Femur (tissue), 1 donor: ENCODE measurements around the gene SELENBP1.
A peak's percentile ranks its signal among the peaks of the same experiment; 100 is the strongest.
"Not testable (repeated sequence)": the region's sequence is repeated elsewhere in the genome, so short reads cannot be mapped to it uniquely, and the experiment has no call there.

Source experiments
- DNase-seq: peaks from one replicate; pipeline ENCODE4 v3.0.0-alpha.2; 2017

The SELENBP1 gene

DNA sequence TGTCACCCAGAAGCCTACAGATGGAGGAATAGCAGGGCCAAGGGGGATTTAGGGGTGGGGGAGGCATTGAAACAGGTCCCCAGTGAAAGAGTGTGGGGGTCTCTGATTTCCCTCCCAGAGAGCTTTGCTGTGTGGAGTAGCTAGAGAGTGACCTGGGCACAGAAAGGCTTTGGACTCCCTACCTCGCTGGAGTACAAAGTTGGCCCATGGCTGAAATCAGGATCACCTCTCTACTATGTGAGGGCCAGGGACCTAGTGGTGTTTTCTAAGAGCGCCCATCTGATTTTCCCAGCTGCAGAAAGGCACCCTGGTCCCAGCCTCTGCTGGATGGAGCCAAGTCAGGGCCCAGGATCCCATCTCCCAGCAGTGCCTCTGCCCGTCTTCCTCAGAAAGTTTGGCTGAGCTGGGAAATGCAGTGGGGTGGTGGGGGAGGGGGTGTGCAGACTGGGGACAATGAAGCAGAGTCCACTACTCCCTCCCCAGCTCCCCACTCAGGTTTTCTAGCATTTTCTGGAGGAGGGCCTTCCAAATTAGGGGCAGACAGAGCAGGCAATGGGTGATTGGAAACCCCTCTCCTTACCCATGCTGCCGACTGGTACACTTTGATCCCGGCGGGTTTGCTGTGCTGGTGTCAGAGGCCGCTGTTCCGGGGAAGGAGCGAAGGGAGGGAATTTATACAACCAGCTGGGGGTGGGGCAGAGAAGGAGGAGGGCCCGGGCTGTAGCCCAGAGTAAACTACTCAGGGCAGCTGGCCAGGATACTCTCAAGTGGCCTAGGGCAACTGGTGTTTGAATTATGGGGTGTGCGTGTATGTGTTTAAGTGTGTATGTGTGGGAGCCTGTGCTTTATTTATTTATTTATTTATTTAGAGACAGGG lies at the start of gene SELENBP1:
TSS of gene SELENBP1 (minus strand) at position 648 of the 877 bp plus-strand sequence. CDS start at position 584, 64 bp downstream.
- peak; percentile 85 for DNase-seq

DNA sequence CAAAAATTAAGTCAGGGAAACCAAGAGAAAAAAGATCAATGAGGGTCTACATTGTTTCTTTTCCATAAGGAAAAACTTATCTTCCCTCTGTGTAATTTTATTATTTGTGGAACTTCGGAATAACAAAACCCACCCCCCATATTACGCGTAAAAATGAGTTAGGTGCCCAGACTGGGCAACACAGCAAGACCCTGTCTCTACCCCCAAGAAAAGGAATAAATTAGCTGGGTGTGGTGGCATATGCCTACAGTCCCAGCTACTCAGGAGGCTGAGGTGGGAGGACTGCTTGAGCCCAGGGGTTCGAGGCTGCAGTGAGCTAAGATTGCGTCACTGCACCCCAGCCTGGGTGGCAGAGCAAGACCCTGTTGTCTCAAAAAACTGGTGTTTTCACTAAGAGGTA lies 47.3 kb upstream of the SELENBP1 start:
- DNase-seq, result no peak

DNA sequence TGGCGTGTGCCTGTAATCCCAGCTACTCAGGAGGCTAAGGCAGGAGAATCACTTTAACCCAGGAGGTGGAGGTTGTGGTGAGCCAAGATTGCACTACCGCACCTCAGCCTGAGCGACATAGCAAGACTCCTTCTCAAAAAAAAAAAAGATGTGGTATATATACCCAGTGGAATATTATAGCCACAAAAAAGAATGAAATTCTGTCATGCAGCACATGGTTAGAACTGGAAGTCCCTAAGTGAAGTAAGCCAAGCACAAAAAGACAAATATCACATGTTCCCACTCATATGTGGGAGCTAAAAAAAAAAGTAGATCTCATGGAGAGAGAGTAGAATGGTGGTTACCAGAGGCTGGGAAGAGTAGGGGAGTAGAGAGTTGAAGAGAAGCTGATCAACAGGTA lies 45.6 kb upstream of the SELENBP1 start:
- DNase-seq, result no peak

DNA sequence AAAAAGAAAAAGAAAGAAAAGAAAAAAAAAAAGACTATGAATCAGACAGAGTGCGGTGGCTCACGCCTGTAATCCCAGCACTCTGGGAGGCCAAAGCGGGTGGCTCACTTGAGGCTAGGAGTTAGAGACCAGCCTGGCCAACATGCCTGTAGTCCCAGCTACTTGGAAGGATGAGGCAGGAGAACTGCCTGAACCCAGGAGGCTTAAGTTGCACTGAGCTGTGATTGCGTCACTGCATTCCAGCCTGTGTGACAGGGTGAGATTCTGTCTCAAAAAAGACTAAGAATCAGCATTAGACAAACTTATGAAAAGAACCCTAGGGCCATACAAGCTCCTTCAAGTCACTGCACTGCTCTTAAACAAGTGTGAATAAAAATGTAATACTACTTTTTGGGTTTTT lies 43.7 kb upstream of the SELENBP1 start:
- DNase-seq, result no peak

DNA sequence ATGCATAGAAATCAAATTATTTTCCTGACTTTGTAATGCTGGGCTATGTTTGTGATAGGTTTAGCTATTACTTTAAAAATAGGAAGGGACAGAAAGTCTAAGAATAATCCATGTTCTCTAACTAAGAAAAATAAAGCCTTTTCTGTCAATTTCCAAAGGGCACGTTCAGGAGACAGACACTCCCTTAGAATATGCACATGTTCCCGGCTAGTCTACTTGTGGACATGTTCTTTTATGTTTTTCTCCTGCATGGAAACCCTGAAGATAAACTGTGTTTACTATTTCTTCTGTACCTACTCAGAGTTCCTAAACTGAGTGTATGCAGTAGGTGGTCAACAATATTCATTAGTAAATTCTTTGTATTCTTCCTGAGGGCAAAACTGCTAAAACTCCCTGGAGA lies 39.4 kb upstream of the SELENBP1 start:
- no peak for DNase-seq

DNA sequence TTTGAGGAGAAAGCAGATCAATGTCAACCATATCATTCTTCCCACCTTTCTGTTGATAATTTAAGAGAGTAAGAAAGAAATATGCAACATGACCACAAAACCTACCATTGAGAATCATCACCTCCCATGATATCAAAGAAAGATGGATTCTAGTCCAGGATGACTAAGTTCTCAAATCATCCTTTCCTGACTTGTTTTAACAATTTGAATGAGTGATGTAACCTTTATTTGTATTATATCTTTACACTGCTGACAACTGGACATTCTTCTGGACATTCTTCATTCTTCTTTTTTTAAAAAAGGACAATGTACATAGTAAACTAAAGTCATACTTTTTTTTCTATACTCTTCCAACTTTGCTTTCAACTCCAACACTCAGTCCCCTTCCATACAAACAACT lies 36.4 kb upstream of the SELENBP1 start:
- no peak for DNase-seq

DNA sequence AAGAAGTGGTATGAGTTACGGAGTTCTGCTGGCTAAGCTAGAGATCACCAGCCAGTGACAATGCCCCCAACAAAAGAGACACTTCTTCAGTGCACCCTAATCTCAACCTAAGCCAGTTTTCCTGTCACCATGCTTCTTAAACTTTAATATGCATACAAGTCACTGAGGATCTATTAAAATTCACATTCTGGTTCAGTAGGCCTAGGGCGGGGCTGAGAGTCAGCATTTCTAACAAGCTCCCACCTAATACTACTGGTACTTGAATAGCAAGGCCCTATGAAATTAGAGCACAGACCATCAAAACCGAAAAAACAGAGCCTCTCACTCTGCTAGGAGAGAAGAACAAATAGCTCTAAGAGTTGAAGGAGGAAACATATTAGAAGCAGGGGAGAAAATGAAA lies 34.8 kb upstream of the SELENBP1 start:
- DNase-seq, result no peak

DNA sequence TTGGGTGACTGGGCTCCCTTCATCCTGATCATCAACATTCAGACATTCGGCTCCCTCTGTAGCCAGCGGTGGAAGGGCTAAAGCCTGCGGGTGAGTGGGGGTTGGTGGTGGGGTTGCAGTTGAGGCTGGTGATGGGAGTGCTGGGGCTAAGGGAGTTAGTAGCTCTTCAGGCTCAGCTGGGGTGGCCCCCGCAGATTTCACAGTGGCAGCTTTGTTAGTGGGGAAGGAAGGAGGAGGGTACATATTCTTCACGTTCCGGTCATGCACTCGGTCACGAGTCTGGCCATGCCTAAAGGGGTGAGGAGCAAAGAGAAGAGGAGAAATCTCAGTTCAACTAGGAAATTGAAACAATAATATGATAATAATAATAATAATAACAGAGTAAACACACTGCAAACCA lies 33.7 kb upstream of the SELENBP1 start:
- DNase-seq, result no peak

DNA sequence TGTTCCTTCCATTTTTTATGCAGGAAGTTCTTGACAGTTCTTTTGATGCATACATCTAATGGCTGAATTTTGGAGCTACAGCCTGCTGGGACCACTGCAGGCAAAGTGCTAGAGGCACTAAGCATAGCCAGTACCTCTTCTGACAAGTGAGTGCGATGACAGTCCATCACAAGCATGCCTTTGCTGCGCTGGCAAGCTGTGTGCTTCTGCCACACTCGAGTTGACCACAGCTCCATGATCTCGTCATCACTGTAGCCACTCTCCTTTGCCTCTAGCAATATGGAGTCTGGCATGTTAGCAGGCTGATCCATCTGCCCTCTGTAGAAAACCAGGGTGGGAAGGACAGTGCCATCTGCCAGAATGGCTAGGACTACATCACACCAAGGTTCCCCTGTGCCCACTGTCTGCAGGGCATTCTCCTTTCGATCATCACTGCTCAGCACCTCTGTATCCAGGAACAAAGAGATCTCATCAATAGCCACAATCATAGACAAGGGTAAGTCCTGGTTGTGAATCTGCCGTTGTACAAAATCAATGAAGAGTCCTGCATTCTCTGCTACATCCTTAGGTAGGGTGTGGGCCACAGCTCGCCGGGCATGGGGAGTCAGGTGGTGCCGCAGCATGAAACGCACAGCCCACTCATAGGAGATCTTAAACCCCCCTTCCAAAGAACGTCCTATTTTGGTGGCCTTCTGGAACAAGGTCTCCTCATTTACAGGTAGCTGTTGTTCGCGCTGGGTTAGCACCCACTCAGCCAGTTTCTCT lies 32.9 kb upstream of the SELENBP1 start:
- no peak for DNase-seq

DNA sequence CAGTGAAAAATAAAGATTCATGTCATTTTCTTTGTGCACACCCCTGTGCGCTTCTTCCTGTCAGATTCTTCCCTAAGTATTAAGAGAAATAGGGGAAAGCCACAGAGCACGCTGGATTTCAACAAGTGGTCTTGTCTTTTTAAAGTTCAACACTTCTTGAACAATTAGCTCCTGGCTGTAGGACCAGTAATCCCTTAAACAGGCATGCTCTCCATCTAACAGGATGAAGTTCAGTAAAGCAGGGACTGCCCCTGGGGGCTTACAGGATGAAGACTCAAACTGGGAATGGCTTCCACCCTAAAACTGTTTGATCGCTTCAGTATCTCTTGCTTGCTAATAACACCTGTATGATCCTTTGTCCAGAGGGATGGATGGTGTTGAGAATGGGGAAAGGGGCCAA lies 31.1 kb upstream of the SELENBP1 start:
- no peak for DNase-seq

DNA sequence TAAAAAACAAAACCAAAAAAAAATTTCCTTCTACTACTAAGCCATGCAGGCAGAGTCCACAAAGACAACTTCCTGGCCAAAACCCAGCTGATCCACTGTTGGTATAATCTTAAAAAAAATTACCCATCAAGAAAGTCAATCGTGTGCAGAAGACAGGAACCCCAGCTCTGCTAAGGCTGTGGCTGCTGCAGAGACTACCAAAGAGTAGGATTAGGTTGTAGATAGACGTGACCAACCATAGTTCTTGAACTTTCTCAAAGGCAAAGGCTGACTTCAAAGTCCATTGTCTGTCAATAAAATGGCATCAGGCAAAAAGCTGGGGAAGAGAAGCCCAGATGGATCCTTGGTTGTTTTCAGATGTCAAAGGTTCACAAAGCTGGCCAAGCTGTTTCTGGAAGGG lies 30.3 kb upstream of the SELENBP1 start:
- no peak for DNase-seq

DNA sequence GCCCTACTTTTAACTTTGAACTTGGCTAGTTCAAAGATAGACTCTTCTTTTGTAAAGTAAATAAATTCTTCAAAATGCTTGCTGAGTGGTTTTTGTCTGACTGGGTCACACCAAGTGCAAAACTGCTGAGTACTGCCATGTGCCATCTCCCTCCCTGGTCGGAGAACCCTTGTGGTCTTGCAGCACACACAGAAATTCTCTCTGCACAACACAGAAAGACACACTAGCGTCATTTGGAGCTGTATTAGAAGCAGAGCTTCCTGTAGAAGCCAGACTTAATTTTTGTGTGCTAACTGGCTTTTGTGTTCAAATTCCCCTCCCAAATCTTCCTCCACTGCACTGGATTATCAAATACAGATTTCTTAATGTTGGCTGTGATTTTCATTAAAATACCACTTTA lies 29.4 kb upstream of the SELENBP1 start:
- DNase-seq, result no peak

DNA sequence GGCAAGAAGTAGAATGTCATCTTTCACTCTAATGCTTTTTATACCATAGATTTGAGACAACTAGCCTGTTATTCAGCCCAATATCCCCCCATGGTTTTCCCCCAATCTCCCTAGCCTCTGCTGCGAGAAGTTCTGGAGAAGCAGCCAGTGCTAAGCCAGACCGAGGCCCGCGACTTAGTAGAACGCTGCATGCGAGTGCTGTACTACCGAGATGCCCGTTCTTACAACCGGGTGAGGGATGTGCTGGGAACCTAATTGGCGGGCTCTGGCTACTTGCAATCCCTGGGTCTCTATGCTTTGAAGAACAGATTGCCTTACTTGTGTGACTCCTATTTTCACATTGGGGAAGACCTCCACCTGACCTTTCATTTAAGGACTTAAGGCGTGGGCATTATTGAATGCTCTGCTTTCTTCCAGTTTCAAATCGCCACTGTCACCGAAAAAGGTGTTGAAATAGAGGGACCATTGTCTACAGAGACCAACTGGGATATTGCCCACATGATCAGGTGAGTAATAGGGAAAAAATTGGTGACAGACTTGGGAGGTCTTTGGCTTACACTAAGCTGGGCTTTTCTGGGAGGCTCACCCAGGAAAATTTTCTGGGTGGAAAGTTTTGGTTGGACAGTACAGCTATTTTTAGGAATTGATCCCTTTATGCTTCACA lies 28.8 kb upstream of the SELENBP1 start:
- DNase-seq, result no peak

DNA sequence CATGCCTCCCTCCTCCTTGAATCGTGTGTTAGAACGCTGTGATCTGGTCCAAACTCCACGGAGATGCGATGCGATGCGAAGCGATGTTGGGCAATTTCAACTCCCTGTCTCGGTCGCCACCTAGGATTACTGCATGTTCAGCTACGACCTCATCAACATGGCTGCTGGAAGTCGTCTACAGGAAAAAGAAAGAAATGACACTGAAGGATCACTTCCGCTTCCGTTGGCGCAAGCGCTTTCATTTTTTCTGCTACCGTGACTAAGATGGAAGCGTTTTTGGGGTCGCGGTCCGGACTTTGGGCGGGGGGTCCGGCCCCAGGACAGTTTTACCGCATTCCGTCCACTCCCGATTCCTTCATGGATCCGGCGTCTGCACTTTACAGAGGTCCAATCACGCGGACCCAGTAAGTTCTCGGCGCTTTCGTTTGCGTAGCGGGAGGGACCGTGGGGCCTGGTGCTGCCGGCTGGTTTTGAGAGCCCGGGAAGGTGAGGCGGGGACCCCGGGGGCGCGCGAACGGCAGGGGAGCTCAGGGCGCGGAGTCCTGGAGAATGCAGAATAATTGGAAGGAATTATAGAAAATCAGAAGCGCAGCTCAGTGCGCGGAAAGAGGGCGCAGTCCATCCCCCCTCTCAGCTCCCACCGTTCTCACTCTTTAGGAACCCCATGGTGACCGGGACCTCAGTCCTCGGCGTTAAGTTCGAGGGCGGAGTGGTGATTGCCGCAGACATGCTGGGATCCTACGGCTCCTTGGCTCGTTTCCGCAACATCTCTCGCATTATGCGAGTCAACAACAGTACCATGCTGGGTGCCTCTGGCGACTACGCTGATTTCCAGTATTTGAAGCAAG lies 27.0 kb upstream of the SELENBP1 start, which contains the start of gene PSMB4:
TSS of gene PSMB4 (plus strand) at position 250 of the 848 bp plus-strand sequence. CDS start at position 265, 15 bp downstream.
- DNase-seq, result peak; percentile 94

DNA sequence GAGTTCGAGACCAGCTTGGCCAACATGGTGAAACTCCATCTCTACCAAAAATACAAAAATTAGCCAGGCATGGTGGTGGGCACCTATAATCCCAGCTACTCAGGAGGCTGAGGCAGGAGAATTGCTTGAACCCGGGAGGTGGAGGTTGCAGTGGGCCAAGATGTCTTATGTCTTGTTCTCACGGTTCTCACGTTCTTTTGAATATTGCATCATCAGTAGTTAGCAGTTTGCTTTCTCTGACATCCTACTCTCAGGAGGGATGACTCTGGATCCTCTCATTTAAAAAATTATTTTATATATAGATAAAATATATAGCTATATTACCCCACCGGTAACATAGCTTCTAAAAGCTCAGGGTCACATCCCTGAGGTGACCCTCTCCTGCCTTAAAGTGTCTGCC lies 23.8 kb upstream of the SELENBP1 start:
- not testable (repeated sequence) for DNase-seq

DNA sequence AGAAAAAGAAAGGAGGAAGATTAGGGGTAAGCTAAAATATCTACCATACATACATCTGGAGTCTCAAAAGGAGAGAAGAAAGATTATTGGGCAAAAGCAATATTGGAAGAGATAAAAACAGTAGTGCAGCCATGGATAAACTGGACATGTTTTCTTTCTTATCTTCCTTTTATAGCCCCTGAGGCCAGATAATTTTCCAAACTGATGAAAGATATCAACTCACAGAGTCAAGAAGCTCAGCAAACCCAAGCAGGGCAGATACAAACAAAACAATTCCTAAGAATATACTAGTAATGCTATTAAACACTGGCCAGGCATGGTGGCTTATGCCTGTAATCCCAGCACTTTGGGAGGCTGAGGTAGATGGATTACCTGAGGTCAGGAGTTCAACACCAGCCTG lies 21.1 kb upstream of the SELENBP1 start:
- no peak for DNase-seq

DNA sequence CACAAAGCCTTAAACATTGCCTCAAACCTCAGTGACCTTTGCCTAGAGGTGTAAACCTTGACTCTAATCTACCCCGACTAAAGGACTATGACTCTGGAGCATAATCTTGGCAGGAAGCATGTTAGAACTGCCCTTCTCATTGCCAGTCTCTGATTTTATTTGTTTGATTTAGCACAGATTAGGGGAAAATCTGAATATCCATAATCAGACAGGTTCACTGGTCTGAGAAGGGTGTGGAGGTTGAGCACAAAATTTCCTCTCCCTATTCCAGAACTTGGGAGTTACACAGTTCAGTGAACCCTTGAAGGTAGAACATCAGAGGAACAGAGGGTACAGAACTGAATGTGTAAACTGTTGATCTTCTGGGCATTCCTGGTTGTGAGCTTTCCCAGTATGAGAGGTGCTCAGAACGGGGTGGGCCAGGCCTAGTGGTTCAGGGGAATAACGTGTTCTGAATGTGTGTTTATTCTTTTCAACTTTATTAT lies 18.6 kb upstream of the SELENBP1 start:
- no peak for DNase-seq

DNA sequence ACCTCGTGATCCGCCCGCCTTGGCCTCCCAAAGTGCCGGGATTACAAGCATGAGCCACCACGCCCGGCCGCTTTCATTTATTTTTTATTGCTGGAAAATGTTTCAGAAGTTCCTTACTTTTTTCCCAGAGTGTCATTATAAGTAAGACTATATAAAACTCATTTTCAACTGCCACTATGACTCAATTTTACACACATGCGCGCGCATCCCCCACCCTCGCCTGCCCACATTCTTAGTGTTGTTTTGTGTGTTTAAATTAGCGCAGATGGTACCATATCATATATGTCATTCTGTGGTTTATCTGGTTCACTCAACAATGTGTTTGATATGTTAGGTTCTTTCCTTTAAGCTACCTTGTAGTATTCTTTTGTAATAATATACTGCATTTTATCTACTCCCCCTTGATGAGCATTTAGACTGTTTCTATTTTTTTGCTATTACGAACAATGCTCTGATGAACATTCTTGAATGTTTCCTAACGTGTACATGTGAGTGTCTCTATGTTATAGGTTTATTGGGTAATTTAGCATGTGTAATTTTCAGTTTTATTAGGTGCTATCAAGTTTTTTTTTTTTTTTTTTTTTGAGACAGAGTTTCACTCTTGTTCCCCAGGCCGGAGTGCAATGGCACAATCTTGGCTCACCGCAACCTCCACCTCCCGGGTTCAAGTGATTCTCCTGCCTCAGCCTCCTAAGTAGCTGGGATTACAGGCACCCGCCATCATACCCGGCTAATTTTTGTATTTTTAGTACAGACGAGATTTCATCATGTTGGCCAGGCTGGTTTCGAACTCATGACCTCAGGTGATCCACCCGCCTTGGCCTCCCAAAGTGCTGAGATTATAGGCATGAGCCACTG lies 17.9 kb upstream of the SELENBP1 start:
- DNase-seq, result not testable (repeated sequence)

DNA sequence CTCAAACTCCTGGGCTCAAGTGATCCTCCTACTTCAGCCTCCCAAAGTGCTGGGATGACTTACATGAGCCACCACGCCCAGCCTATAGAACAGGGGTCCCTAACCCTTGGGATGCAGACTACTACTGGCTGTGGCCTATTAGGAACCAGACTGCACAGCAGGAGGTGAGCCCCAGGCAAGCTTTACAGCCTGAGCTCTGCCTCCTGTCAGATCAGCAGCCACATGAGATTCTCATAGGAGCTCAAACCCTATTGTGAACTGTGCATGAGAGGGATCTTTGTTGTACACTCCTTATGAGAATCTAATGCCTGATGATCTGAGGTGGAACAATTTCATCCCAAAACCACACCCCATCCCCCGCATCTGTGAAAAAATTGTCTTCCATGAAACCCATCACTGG lies 13.5 kb upstream of the SELENBP1 start:
- DNase-seq, result no peak

DNA sequence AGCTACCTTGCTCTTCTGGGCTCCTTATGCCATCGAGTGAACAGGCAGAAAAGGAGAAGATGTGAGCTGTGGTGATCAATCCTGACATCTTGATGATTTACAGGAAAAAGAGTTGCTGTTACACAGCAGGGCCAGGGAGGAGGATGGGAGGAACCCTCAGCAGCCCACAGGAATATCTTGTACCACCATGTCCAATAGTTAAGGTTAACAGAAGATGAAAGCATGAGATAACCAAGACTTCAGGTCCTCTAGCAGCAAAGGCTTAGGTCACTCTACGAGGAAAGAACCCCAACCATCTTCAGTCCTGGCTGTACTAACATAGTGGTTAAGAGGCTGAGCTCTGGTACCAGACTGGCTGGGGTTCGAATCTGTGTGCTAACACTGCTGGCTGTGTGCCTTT lies 12.1 kb upstream of the SELENBP1 start:
- DNase-seq, result no peak

DNA sequence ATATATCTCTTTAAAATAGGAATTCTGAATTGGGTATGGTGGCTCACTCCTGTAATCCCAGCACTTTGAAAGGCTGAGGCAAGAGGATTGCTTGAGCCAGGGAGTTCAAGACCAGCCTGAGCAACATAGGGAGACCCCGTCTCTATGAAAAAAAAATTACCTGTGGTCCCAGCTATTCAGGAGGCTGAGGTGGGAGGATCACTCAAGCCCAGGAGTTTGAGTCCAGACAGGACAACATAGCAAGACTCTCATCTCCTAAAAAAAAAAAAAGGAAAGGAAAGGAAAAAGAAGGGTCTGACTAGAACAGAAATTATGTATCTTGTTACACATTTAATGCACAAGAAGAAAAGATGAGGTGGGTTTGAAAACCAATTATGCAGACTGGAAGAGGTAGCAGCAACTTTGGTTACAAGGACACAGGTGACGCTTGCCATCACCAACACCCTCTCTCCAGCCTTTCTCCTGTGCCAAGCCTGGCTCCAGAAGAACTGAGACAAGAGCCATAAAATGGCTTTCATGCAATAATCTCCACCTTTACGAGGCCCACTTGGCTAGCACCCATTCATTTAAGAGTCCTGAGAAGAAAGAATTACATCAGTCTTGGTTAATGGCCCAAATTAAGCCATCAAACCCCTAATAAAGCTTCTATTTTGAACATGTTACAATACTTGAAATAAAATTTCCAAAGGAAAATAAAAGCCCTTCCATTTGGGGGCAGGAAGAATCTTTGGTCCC lies 4.8 kb upstream of the SELENBP1 start:
- DNase-seq, result no peak
